ENCODE results near the gene P4HTM. TPM values are rescaled to one million over a fixed set of nuclear protein-coding genes. Genes with fewer than 3 reads are reported as not detected.

Gene P4HTM
- total and polyA plus RNA-seq, 2 of the 8 experiments (the other 6 are each of a cell fraction or from before 2014, with no cell fraction given) = 19.1 to 25.4 TPM

- no peak for FAIRE-seq
- no peak overlapping the region for H3K9ac ChIP-seq (replicated peaks in 1 of 4; ENCODE audit: extremely low read depth in 1 of 4, low read depth in 3 of 4, low read length in 3 of 4)
Measured at GRCh38 chr3:48993834-48994233, 3.8 kb downstream of the P4HTM start.

More at GRCh38 chr3:48993834-48994233, 3.8 kb downstream of the P4HTM start:
- Histone ChIP-seq H3K79me1 (ENCODE audit: low read depth, low read length) (peaks cover 3% of the 10 kb centered on the region), H3K23me2 (ENCODE audit: low read depth, low read length) (peaks cover 20% of the 10 kb centered on the region), H4K91ac (replicated peaks; ENCODE audit: insufficient read length, low read length) (no peak overlapping the region), H2BK5ac (ENCODE audit: low read depth, low read length) (no peak overlapping the region), H3K4me3 (ENCODE audit: extremely low read depth in 1 of 4, insufficient read depth in 2 of 4, low read depth in 3 of 4, low read length in 4 of 4) (no peak overlapping the region), H4K20me1 (replicated peaks in 1 of 2; ENCODE audit: control insufficient read depth in 1 of 2, insufficient read depth in 2 of 2, low read length in 2 of 2) (peaks cover 0 to 4% of the 10 kb centered on the region in 2 experiments), H3K79me2 (ENCODE audit: control insufficient read depth in 1 of 2, insufficient read depth in 2 of 2, low read length in 2 of 2) (peaks cover 0 to 19% of the 10 kb centered on the region in 2 experiments; a peak in 2 of 4 replicates), H3K4me2 (ENCODE audit: insufficient read depth in 1 of 2, low read depth in 2 of 2, low read length in 2 of 2) (no peak overlapping the region), H3K4me1 (replicated peaks in 1 of 4; ENCODE audit: control insufficient read depth in 3 of 4, insufficient read depth in 4 of 4, low read length in 3 of 4) (peaks cover 7 to 17% (median 12%) of the 10 kb centered on the region in 4 experiments; a peak in 6 of 7 replicates), H2AK5ac (ENCODE audit: low read depth, low read length) (no peak overlapping the region), H4K5ac (ENCODE audit: insufficient read length, low read depth, low read length) (no peak overlapping the region), H3K14ac (ENCODE audit: insufficient read length) (no peak overlapping the region), H2BK12ac (ENCODE audit: low read depth, low read length) (no peak overlapping the region), H2BK120ac (replicated peaks; ENCODE audit: low read depth, low read length) (no peak overlapping the region), H3K56ac (replicated peaks; ENCODE audit: insufficient read length, low read depth, low read length) (no peak overlapping the region), H2BK20ac (ENCODE audit: low read length) (no peak overlapping the region), H3K27ac (ENCODE audit: low read depth, low read length) (no peak overlapping the region), H3K4ac (replicated peaks; ENCODE audit: insufficient read length, low read depth, low read length) (no peak overlapping the region), H4K8ac (ENCODE audit: extremely low read depth, insufficient read depth, low read length) (no peak overlapping the region), H3K36me3 (ENCODE audit: control insufficient read depth in 2 of 4, insufficient read depth in 4 of 4, low read length in 3 of 4) (peaks cover 0 to 3% (median 0%) of the 10 kb centered on the region in 4 experiments; a peak in 2 of 8 replicates), H2BK15ac (ENCODE audit: low read length) (no peak overlapping the region), H3K23ac (ENCODE audit: insufficient read length) (no peak overlapping the region), H3K9me3 (ENCODE audit: insufficient read depth in 2 of 2, low read depth in 1 of 2, low read length in 1 of 2) (no peaks in the 10 kb centered on the region), H2AFZ (ENCODE audit: low read length) (no peak overlapping the region), H3K27me3 (replicated peaks in 1 of 4; ENCODE audit: control insufficient read depth in 3 of 4, extremely low read depth in 1 of 4, insufficient read depth in 3 of 4, low read length in 3 of 4) (no peaks in the 10 kb centered on the region), H3K18ac (ENCODE audit: extremely low read depth, low read length) (no peak overlapping the region)
- POLR2A ChIA-PET (ENCODE audit: partially characterized antibody) = interaction anchor here (0.8 to 38.8 kb wide), 3 partner anchors 19 to 100 kb away, joined by 3 to 1518 read pairs (median 4); partner anchors contain the start of genes DALRD3, IMPDH2, NDUFAF3 and QRICH1
- DNase-seq (ENCODE audit: low read depth in 1 of 2, low spot score in 2 of 2) = no peak
- CTCF ChIA-PET (ENCODE audit: partially characterized antibody) = interaction anchor here (19.9 kb wide), 1 partner anchor 22 kb away, joined by 467 read pairs; the partner anchor contains the start of genes DALRD3, NDUFAF3 and WDR6
- no peak for TF ChIP-seq CREB1 (IDR thresholded peaks at IDR 0.05)
- no peak for TF ChIP-seq MAFK (IDR thresholded peaks at IDR 0.05; ENCODE audit: low read depth, low read length)
- no peak for TF ChIP-seq CBX8 (IDR thresholded peaks at IDR 0.05; ENCODE audit: borderline replicate concordance, low read depth, low read length)

Data from H1 (cell line).